Testis (tissue), 3 donors: Measurements from ENCODE around the gene SLC15A5. TPM values are rescaled to one million over a fixed set of nuclear protein-coding genes. Genes with fewer than 3 reads are reported as not detected.

Experiments used
- DNase-seq: peaks from one replicate; pipeline ENCODE4 v3.0.0-alpha.2; 2019
- H3K27ac ChIP-seq, 2 donors: fragments of 200-600 bp; sonication (generic); one replicate each; pipeline ENCODE4 v1.5.1; 2019
- H3K27me3 ChIP-seq: fragments of 200-600 bp; sonication (generic); one replicate; pipeline ENCODE4 v1.5.1; 2019
- H3K36me3 ChIP-seq: fragments of 200-600 bp; sonication (generic); one replicate; pipeline ENCODE4 v1.5.1; 2017; ENCODE audit warnings: low read depth; ENCODE audit errors: missing control alignments
- H3K4me1 ChIP-seq: fragments of 200-600 bp; sonication (generic); one replicate; pipeline ENCODE4 v1.5.1; 2019
- H3K4me3 ChIP-seq, 2 donors: fragments of 200-600 bp; sonication (generic); one replicate each; pipeline ENCODE4 v1.5.1; 2017 to 2019
- H3K9me3 ChIP-seq: fragments of 200-600 bp; sonication (generic); one replicate; pipeline ENCODE4 v1.5.1; 2017
- POLR2A ChIP-seq: fragments of 450-650 bp; IDR thresholded peaks from one replicate; pipeline ENCODE4 v1.6.1; 2017; ENCODE audit warnings: antibody characterized with exemption, mild to moderate bottlenecking, moderate library complexity
- WGBS, 2 donors: methylation state at CpG; one replicate each; pipeline ENCODE4 v1.1.5; 2018; 5-methylcytosine and 5-hydroxymethylcytosine counted together
- intact Hi-C: fragments of 100-400 bp; cut with DNase I; formaldehyde crosslinking; loops from one replicate; pipeline ENCODE4 v1.15.1; 2023; ENCODE audit warnings: low total_unique reads
- polyA plus RNA-seq: library from polyadenylated mRNA; stranded (reverse); fragments of 350-450 nt; fragmentation: Illumina TruSeq; extraction: RNeasy Lipid Tissue Mini Kit (QIAGEN cat#74804); gene quantifications from one replicate; pipeline ENCODE4 v1.2.3, GENCODE V29; 2014; ENCODE audit warnings: low read depth, low replicate concordance; ENCODE audit not compliant: insufficient read depth
- total RNA-seq, 2 donors: library from RNA; depleted of rRNA; stranded (reverse); fragments of >200 nt; gene quantifications; one replicate each; pipeline ENCODE4 v1.2.3, GENCODE V29; 2016
- TF ChIP-seq, protein P1 (sequence below), 3 experiments: fragments of 450-650 bp in 2 of 3; fragments of 200-600 bp in 1 of 3; sonication (generic) in 1 of 3; IDR thresholded peaks; one replicate each; pipeline ENCODE4 v1.5.1; 2016 to 2019; ENCODE audit warnings: antibody characterized with exemption in 3 of 3, mild to moderate bottlenecking in 2 of 3, moderate library complexity in 1 of 3

Gene SLC15A5
- total and polyA plus RNA-seq, 3 donors from 2014 or later, result 0.12 TPM; not detected in 2

DNA sequence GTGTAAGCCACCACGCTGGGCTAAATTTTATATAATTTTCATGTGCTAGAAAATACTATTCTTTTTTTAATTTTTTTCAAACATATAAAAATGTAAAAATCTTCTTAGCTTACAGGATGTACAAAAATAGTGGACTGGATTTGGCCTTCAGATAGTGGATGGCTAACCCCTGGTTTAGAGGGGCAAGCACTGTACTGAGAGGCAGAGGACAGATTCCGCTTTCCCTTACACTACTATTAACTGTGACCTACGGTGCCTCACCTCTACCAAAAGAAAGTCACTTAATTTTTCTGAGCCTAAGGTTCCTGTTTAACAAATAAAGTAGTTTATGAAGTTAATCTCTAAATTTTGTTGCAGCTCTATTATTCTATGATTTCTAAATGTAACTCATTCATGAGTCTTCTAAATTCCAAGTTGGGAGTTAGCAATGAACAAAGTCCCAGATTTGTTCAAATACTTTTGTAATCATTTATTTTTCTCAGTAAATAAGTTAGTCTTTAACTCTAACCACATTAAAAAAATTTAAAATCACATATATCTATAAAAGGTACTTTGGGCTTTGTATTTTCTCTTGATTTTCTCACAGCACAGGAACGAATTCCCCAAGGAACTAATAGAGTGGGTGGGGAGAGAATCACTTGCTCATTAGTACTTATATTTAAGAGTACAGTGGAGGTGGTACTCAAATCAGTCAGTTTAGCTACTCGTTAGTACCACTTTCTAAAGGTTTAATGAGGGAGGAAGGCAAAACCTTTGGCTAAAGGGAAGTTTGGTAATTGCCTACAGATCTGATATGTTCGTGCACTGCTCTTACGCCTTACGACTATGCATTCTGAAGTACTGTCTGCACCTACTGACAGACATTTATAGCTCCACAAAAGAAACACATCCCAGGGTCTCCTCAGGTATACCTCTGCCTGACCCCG lies 33.7 kb downstream of the SLC15A5 start:
- DNase-seq, result no peak
- TF ChIP-seq, protein P1, sequence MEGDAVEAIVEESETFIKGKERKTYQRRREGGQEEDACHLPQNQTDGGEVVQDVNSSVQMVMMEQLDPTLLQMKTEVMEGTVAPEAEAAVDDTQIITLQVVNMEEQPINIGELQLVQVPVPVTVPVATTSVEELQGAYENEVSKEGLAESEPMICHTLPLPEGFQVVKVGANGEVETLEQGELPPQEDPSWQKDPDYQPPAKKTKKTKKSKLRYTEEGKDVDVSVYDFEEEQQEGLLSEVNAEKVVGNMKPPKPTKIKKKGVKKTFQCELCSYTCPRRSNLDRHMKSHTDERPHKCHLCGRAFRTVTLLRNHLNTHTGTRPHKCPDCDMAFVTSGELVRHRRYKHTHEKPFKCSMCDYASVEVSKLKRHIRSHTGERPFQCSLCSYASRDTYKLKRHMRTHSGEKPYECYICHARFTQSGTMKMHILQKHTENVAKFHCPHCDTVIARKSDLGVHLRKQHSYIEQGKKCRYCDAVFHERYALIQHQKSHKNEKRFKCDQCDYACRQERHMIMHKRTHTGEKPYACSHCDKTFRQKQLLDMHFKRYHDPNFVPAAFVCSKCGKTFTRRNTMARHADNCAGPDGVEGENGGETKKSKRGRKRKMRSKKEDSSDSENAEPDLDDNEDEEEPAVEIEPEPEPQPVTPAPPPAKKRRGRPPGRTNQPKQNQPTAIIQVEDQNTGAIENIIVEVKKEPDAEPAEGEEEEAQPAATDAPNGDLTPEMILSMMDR (IDR thresholded peaks at IDR 0.05), result no peak
- TF ChIP-seq POLR2A, result no peak
- Histone ChIP-seq H3K4me1 (no peaks in the 10 kb centered on the region), H3K27ac (no peak overlapping the region), H3K27me3 (no peaks in the 10 kb centered on the region), H3K9me3 (no peaks in the 10 kb centered on the region), H3K36me3 (no peaks in the 10 kb centered on the region), H3K4me3 (no peak overlapping the region)
- intact Hi-C loops, result no loop called here
- WGBS, 2 donors, result 73 to 80% methylated on average over 9 of the region's 9 CpGs

DNA sequence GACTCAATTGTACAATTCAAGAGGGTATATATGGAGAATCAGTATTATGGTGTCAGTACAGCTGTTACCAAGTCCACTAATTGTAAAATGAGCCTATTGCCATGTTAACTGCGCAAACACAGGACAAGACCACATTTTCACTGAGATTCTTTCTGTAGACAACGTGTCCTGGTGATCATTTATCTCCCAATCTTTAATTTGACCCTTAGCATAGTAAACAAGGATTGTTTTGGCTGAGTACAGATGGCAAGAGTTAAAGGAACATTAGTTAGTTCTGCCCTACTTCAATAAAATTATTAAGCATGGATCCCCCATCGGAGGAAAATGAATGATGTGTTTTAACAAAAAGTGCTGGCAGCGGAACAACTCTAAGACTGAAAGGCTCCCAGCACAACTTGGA lies 36.1 kb downstream of the SLC15A5 start:
- Histone ChIP-seq H3K4me1 (no peaks in the 10 kb centered on the region), H3K36me3 (no peaks in the 10 kb centered on the region), H3K27ac (no peak overlapping the region), H3K4me3 (no peak overlapping the region), H3K9me3 (no peaks in the 10 kb centered on the region), H3K27me3 (no peaks in the 10 kb centered on the region)
- intact Hi-C loops, result no loop called here
- TF ChIP-seq, protein P1 (IDR thresholded peaks at IDR 0.05), result no peak
- no peak for TF ChIP-seq POLR2A
- DNase-seq, result no peak
- 77 to 84% methylated on average over 4 of the region's 4 CpGs for WGBS, 2 donors

DNA sequence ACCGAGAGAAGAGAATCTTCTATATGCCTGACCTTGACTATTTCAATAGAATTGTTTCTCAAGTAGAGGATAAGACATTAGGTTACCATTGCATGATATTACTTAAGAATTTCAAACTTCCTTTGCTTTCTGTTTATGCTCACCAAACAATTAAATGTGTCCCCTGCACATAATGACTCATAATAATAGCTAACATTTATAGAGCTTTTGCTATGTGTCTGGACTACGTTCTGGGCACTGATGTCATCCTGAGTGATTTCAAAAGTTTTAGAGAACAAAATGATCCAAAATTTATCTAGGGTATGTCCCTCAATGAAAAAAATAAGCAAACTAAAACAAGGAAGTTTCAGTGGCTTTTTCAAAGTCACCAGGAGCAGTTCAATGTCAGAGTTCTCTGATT lies 38.8 kb downstream of the SLC15A5 start:
- DNase-seq, result no peak
- no peaks in the 10 kb centered on the region for H3K4me1 ChIP-seq
- no peak overlapping the region for H3K4me3 ChIP-seq
- H3K9me3 ChIP-seq, result no peaks in the 10 kb centered on the region
- H3K36me3 ChIP-seq, result no peaks in the 10 kb centered on the region
- no peaks in the 10 kb centered on the region for H3K27me3 ChIP-seq
- intact Hi-C loops, result no loop called here
- TF ChIP-seq, protein P1 (IDR thresholded peaks at IDR 0.05), result no peak
- TF ChIP-seq POLR2A, result no peak
- no peak overlapping the region for H3K27ac ChIP-seq
- WGBS, 2 donors, result 57 to 58% methylated on average over 2 of the region's 2 CpGs

DNA sequence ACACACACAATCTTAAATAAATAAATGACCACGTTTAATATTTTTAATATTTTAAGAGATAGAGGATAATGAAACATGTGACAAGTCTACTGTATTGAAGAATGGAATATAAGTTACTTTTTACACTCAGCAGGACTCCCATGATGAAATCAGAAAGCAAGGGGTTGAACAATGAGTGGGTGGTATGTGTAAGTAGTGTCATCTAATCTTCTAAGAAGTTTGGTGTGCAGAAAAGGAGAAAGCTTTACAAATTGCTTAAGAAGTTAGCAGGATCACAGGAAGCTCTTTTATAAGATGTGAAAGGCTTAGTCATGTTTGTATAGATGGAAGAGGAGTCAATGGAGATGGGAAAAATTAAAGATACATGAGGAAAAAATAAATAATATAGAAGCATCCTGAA lies 47.8 kb downstream of the SLC15A5 start:
- WGBS, 2 donors, result 47 to 70% methylated on average over 1 of the region's 1 CpG
- Histone ChIP-seq H3K4me1 (no peaks in the 10 kb centered on the region), H3K9me3 (no peaks in the 10 kb centered on the region), H3K27ac (no peak overlapping the region), H3K36me3 (no peaks in the 10 kb centered on the region), H3K4me3 (no peak overlapping the region), H3K27me3 (no peaks in the 10 kb centered on the region)
- TF ChIP-seq, protein P1 (IDR thresholded peaks at IDR 0.05), result no peak
- TF ChIP-seq POLR2A, result no peak
- intact Hi-C loops, result no loop called here
- DNase-seq, result no peak

DNA sequence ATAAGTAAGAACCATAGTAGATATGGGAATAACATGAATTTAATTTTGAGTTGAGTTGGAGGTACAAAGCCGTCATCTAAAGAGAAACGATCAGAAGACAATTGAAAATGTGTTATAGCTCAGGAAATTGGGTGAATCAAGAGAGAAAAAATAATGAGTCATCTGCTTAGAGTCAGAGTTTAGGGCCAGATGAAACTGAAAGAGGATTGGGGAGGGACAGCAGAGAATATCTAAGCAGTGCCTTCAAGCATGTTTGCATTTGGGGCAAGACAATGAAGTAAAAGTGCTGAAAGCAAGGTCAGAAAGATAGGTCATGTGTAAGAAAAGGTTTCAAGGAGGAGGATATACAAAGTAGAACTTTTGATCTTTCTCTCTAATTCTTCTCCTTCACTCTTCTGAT lies 49.4 kb downstream of the SLC15A5 start:
- Histone ChIP-seq H3K27me3 (no peaks in the 10 kb centered on the region), H3K4me3 (no peak overlapping the region), H3K36me3 (no peaks in the 10 kb centered on the region), H3K4me1 (no peaks in the 10 kb centered on the region), H3K9me3 (no peaks in the 10 kb centered on the region), H3K27ac (no peak overlapping the region)
- no peak for DNase-seq
- intact Hi-C loops, result no loop called here
- 65 to 66% methylated on average over 2 of the region's 2 CpGs for WGBS, 2 donors
- TF ChIP-seq, protein P1 (IDR thresholded peaks at IDR 0.05), result no peak
- TF ChIP-seq POLR2A, result no peak
